ENCODE results near the gene TPRG1L. TPM values are rescaled to one million over a fixed set of nuclear protein-coding genes. Genes with fewer than 3 reads are reported as not detected.

TPRG1L gene
- total and polyA plus RNA-seq, 2 experiments from 2014 or later = 6.2 to 20.3 TPM

DNA sequence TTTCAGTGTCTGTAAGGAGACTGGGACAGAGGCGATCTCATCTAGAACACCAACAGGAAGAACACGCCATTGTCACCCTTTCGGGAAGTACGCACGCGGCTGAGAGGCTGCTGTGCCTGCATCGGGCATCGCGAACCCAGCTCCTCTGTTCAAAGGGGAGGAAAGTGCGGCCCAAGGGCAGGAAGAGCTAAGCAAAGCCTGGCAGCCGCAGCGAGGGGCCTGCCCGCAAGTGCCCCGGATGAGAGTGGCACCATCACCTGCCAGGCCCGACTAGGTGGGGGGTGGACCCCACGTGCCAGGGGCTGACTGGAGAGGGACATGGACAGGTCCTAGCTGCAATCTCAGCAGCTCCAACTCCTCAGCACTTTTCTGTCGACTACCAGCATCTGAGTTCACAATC lies 7.5 kb downstream of the TPRG1L start:
- ATAC-seq = no peak
- Histone ChIP-seq H4K20me1 (replicated peaks; ENCODE audit: insufficient read depth) (peaks cover 3% of the 10 kb centered on the region; the same call in 1 of the 2 replicates), H3K4me1 (ENCODE audit: insufficient read depth) (no peaks in the 10 kb centered on the region), H3K27me3 (ENCODE audit: insufficient read depth) (no peaks in the 10 kb centered on the region), H3K4me3 (no peak overlapping the region), H3K9me2 (ENCODE audit: insufficient read depth) (no peaks in the 10 kb centered on the region), H3K79me2 (replicated peaks; ENCODE audit: insufficient read depth) (no peaks in the 10 kb centered on the region), H3F3A (replicated peaks; ENCODE audit: low read depth) (no peaks in the 10 kb centered on the region; the same call in 1 of the 2 replicates), H2AFZ (no peak overlapping the region), H3K4me2 (no peak overlapping the region), H3K27ac (ENCODE audit: low read depth) (0 out of 2 replicates have a peak overlapping the region, but pooled peaks have one; percentile 50), H3K36me3 (ENCODE audit: insufficient read depth) (peaks cover 8% of the 10 kb centered on the region; the same call in 1 of the 2 replicates)
- H3K4me1 Mint-ChIP-seq = peaks cover 3% of the 10 kb centered on the region
- peaks cover 54% of the 10 kb centered on the region for H3K36me3 Mint-ChIP-seq (ENCODE audit: low read depth)
- TF ChIP-seq, protein P1, sequence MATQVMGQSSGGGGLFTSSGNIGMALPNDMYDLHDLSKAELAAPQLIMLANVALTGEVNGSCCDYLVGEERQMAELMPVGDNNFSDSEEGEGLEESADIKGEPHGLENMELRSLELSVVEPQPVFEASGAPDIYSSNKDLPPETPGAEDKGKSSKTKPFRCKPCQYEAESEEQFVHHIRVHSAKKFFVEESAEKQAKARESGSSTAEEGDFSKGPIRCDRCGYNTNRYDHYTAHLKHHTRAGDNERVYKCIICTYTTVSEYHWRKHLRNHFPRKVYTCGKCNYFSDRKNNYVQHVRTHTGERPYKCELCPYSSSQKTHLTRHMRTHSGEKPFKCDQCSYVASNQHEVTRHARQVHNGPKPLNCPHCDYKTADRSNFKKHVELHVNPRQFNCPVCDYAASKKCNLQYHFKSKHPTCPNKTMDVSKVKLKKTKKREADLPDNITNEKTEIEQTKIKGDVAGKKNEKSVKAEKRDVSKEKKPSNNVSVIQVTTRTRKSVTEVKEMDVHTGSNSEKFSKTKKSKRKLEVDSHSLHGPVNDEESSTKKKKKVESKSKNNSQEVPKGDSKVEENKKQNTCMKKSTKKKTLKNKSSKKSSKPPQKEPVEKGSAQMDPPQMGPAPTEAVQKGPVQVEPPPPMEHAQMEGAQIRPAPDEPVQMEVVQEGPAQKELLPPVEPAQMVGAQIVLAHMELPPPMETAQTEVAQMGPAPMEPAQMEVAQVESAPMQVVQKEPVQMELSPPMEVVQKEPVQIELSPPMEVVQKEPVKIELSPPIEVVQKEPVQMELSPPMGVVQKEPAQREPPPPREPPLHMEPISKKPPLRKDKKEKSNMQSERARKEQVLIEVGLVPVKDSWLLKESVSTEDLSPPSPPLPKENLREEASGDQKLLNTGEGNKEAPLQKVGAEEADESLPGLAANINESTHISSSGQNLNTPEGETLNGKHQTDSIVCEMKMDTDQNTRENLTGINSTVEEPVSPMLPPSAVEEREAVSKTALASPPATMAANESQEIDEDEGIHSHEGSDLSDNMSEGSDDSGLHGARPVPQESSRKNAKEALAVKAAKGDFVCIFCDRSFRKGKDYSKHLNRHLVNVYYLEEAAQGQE (IDR thresholded peaks at IDR 0.05; ENCODE audit: unreplicated experiment) = no peak
- no peak for TF ChIP-seq POLR2AphosphoS5 (IDR thresholded peaks at IDR 0.05; ENCODE audit: low read depth)
- TF ChIP-seq, protein P2, sequence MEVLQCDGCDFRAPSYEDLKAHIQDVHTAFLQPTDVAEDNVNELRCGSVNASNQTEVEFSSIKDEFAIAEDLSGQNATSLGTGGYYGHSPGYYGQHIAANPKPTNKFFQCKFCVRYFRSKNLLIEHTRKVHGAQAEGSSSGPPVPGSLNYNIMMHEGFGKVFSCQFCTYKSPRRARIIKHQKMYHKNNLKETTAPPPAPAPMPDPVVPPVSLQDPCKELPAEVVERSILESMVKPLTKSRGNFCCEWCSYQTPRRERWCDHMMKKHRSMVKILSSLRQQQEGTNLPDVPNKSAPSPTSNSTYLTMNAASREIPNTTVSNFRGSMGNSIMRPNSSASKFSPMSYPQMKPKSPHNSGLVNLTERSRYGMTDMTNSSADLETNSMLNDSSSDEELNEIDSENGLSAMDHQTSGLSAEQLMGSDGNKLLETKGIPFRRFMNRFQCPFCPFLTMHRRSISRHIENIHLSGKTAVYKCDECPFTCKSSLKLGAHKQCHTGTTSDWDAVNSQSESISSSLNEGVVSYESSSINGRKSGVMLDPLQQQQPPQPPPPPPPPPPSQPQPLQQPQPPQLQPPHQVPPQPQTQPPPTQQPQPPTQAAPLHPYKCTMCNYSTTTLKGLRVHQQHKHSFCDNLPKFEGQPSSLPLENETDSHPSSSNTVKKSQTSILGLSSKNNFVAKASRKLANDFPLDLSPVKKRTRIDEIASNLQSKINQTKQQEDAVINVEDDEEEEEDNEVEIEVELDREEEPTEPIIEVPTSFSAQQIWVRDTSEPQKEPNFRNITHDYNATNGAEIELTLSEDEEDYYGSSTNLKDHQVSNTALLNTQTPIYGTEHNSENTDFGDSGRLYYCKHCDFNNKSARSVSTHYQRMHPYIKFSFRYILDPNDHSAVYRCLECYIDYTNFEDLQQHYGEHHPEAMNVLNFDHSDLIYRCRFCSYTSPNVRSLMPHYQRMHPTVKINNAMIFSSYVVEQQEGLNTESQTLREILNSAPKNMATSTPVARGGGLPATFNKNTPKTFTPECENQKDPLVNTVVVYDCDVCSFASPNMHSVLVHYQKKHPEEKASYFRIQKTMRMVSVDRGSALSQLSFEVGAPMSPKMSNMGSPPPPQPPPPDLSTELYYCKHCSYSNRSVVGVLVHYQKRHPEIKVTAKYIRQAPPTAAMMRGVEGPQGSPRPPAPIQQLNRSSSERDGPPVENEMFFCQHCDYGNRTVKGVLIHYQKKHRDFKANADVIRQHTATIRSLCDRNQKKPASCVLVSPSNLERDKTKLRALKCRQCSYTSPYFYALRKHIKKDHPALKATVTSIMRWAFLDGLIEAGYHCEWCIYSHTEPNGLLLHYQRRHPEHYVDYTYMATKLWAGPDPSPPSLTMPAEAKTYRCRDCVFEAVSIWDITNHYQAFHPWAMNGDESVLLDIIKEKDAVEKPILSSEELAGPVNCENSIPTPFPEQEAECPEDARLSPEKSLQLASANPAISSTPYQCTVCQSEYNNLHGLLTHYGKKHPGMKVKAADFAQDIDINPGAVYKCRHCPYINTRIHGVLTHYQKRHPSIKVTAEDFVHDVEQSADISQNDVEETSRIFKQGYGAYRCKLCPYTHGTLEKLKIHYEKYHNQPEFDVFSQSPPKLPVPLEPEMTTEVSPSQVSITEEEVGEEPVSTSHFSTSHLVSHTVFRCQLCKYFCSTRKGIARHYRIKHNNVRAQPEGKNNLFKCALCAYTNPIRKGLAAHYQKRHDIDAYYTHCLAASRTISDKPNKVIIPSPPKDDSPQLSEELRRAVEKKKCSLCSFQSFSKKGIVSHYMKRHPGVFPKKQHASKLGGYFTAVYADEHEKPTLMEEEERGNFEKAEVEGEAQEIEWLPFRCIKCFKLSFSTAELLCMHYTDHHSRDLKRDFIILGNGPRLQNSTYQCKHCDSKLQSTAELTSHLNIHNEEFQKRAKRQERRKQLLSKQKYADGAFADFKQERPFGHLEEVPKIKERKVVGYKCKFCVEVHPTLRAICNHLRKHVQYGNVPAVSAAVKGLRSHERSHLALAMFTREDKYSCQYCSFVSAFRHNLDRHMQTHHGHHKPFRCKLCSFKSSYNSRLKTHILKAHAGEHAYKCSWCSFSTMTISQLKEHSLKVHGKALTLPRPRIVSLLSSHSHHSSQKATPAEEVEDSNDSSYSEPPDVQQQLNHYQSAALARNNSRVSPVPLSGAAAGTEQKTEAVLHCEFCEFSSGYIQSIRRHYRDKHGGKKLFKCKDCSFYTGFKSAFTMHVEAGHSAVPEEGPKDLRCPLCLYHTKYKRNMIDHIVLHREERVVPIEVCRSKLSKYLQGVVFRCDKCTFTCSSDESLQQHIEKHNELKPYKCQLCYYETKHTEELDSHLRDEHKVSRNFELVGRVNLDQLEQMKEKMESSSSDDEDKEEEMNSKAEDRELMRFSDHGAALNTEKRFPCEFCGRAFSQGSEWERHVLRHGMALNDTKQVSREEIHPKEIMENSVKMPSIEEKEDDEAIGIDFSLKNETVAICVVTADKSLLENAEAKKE (CRISPR knock-in tag; IDR thresholded peaks at IDR 0.05) = no peak
- no peak for TF ChIP-seq STAT1 (IDR thresholded peaks at IDR 0.05; ENCODE audit: unreplicated experiment)
- TF ChIP-seq CREB1 (CRISPR knock-in tag; IDR thresholded peaks at IDR 0.05; ENCODE audit: low read depth) = no peak
- TF ChIP-seq ZNF114 (CRISPR knock-in tag; IDR thresholded peaks at IDR 0.05) = no peak
- no peak for TF ChIP-seq EZH2 (IDR thresholded peaks at IDR 0.05; ENCODE audit: low read depth, unreplicated experiment)
- no peak for TF ChIP-seq JUNB (IDR thresholded peaks at IDR 0.05; ENCODE audit: unreplicated experiment)
- no peak for TF ChIP-seq ZNF331 (CRISPR knock-in tag; IDR thresholded peaks at IDR 0.05; ENCODE audit: low read depth)
- TF ChIP-seq, protein P3, sequence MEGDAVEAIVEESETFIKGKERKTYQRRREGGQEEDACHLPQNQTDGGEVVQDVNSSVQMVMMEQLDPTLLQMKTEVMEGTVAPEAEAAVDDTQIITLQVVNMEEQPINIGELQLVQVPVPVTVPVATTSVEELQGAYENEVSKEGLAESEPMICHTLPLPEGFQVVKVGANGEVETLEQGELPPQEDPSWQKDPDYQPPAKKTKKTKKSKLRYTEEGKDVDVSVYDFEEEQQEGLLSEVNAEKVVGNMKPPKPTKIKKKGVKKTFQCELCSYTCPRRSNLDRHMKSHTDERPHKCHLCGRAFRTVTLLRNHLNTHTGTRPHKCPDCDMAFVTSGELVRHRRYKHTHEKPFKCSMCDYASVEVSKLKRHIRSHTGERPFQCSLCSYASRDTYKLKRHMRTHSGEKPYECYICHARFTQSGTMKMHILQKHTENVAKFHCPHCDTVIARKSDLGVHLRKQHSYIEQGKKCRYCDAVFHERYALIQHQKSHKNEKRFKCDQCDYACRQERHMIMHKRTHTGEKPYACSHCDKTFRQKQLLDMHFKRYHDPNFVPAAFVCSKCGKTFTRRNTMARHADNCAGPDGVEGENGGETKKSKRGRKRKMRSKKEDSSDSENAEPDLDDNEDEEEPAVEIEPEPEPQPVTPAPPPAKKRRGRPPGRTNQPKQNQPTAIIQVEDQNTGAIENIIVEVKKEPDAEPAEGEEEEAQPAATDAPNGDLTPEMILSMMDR (conservative IDR thresholded peaks at IDR 0.05; ENCODE audit: low read depth in 2 of 2) = no peak
- no peak for TF ChIP-seq EZH2phosphoT487 (IDR thresholded peaks at IDR 0.05; ENCODE audit: unreplicated experiment)
- TF ChIP-seq, protein P4, sequence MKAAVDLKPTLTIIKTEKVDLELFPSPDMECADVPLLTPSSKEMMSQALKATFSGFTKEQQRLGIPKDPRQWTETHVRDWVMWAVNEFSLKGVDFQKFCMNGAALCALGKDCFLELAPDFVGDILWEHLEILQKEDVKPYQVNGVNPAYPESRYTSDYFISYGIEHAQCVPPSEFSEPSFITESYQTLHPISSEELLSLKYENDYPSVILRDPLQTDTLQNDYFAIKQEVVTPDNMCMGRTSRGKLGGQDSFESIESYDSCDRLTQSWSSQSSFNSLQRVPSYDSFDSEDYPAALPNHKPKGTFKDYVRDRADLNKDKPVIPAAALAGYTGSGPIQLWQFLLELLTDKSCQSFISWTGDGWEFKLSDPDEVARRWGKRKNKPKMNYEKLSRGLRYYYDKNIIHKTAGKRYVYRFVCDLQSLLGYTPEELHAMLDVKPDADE (IDR thresholded peaks at IDR 0.05) = no peak
- no peak for TF ChIP-seq NANOG (IDR thresholded peaks at IDR 0.05; ENCODE audit: borderline replicate concordance)
- H3K27ac Mint-ChIP-seq = peak overlapping the region; percentile 44; the same call in 1 of the 2 replicates
- no peak overlapping the region for H3K4me3 Mint-ChIP-seq
- no peaks in the 10 kb centered on the region for H3K9me3 Mint-ChIP-seq
- peaks cover 7% of the 10 kb centered on the region for H3K27me3 Mint-ChIP-seq (ENCODE audit: insufficient read depth, low read depth, poor library complexity)
- no peak for DNase-seq (ENCODE audit: low spot score)
